NCI-H2196 treated with DMSO at 0.1 percent for 48 hours (cell line): ENCODE data around the gene PXT1.

Source experiments
- DNase-seq: peaks from one replicate; lab custom pipeline; 2025; ENCODE audit not compliant: unreplicated experiment; lab: John Stamatoyannopoulos, UW

PXT1 gene

GRCh38 chr6:36392621-36393020, 50.0 kb downstream of the PXT1 start:
- DNase-seq, result no peak

DNA sequence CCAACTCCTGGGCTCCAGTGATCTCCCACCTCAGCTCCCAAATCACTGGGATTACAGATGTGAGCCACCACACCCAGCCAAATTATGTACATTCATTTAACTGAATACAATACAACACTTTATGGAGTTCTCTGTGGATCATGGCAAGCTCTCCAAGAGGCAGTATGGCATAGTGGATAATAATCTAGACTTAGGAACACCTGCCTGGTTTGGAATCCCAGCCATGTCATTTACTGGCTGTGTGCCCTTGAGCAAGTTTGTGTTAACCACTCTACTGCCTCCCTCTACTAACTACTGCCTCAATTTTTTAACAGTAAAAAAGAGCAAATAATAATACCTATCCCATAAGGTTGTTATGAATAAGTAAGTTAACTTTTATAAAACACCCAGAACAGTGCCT, 53.3 kb downstream of the PXT1 start:
- DNase-seq, result no peak

DNA sequence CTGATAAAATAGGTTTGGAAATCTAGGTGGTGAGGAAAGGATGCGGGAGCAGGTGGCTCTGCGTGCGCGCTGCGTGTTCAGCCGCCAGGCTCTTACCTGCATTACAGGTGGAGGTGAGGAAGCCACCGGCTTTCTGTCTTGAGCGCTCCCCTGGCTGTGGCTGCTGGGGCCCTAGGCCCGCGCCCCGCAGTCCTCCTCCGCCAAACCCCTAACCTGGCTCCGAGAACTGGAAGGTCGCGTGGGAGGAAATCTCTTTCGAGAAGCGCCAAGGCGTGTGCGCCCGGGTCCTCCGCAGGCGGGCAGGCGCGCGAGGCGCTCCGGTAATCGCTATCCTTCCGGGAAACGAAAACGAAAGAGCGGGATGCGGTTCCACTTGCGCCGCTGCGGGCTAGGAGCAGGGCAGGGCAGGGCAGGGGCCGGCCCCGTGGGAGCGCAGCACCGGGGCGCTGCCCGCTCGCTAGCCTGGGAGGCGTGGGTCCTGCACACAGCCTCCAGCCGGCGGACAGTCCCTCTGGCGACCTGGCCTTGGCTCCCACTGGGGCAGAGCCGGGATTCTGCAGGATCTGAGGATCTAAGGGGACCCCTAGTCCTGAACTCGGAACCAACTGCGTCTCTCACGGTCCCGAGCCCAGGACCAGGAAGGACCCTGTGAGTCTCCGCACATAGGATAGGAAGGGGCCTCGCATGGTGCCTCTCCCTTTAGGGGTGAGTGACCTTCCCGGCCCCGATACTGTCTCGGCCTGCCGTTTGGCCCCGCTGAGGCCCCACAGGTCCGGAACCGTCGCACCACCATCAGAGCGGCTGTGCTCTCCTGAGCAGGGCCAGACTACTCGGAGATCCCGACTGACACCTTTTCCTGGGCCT, 55.0 kb downstream of the PXT1 start, which contains the start of gene ETV7:
Gene ETV7, minus strand, starts transcription at position 230 of the 864 bp plus-strand sequence. Its CDS starts 128 bp downstream, at position 102.
- no peak for DNase-seq

GRCh38 chr6:36386495-36387439, 55.9 kb downstream of the PXT1 start:
- no peak for DNase-seq

- no peak for DNase-seq
Observed at GRCh38 chr6:36384095-36384494, 58.6 kb downstream of the PXT1 start.

DNA sequence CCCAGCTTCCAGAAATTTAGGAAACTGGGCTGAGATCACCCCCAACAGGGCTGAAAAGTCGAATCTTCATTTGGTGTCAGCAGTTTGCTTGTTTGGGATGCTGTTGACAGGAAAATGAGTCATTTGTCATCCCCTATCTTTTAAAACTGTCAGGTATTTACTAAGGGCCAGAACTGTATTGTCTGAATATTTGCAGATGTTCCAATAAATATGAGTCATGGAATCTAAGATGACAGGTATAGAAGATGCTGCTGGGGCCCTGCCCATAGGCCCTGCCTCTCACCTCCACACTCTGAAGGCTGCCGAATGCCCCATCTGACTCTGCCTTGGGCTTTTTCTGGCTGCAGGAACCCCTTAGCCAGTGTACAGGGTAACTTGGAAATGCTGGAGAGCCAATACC, 59.0 kb downstream of the PXT1 start:
- no peak for DNase-seq

DNA sequence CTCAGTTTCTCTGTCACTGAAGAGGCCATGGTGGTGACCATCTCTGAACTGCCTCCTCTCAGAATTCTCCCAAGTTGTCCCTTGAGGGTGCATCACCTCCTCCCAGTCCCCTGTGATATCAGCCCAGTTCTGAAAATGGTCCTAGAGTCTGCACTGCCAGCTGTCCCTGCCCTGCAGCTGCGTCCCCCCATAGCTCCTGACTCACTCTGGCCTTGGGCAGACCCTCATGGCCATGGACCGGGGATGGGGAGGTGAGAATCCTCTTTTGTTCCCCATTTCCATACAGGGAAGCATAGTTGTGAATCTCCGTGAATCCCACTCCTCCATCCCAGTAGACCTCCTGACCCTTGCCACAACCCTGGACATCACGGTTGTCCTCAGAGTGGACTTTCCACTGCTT, 59.7 kb downstream of the PXT1 start:
- DNase-seq, result no peak

GRCh38 chr6:36381502-36382389, 60.9 kb downstream of the PXT1 start:
- no peak for DNase-seq

DNA sequence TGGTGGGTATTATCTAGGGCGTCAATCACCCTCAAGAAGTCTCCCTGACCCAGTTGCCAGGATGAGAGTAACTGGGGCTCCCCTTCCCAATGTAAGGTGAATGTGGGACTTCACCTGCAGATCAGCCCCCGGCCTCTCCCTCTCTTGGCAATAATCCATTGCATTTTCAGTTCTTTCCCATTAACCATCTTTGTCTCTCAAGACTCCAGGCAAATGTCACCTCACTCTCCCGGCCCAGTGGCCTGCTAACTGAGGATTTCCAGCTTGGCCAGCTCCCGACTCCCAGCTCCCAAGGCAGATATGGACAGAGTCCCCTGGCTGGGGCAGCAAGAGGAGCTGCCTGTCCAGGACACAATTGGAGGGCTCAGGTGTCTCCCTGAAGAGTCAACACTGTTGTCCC, 62.5 kb downstream of the PXT1 start:
- no peak for DNase-seq

GRCh38 chr6:36378936-36379335, 63.7 kb downstream of the PXT1 start:
- no peak for DNase-seq

DNA sequence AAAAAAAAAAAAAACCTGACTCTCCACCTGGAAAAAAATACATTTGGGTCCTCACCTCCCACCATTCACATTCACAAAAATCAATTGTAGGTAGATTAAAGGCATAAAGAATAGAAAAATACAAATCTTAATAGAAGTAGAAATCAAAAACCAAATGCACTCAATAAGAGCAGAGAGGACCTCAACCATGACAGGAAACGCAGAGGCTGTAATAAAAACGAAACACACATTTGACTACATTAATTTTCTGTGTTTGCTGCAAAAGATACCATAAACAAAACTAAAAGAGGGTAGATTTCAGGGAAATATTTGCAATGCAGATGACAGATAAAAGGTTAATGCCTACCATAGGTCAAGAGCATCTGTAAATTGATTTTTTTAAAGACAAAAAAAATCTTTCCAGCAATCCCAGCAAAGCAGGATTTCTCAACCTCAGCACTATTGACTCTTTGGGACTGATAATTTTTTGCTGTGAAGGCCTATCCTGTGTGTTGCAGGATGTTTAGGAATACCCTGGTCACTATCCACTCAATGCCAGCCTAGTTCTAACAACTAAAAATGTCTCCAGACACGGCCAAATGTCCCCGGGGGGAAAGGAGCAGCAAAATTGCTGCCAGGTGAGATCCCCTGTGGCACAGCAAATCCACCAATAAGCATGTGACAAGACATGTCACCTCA, 64.3 kb downstream of the PXT1 start:
- DNase-seq, result no peak

- no peak for DNase-seq
Observed at GRCh38 chr6:36377594-36377993, 65.1 kb downstream of the PXT1 start.

- DNase-seq, result no peak
Observed at GRCh38 chr6:36376742-36377141, 65.9 kb downstream of the PXT1 start.

- DNase-seq, result no peak
Observed at GRCh38 chr6:36376183-36376582, 66.5 kb downstream of the PXT1 start.

GRCh38 chr6:36375644-36376155, 67.0 kb downstream of the PXT1 start:
- no peak for DNase-seq

- no peak for DNase-seq
Observed at GRCh38 chr6:36374972-36375371, 67.7 kb downstream of the PXT1 start.

DNA sequence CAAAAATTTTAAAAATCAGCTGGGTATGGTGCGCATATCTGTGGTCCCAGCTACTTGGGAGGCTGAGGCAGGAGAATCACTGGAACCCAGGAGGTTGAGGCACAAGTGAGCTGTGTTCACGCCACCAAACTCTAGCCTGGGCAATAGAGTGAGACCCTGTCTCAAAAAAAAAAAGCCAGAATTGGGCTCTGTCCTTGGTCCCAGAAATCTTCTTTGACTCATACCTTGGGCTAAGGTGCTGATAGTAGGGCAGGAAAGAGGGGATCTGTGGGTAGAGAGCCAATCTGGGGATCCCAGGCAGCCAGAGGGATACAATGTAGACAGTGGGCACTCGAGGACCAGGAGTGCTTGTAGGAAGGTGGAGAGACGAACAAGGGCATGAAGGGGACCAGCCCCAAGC, 68.5 kb downstream of the PXT1 start:
- no peak for DNase-seq

DNA sequence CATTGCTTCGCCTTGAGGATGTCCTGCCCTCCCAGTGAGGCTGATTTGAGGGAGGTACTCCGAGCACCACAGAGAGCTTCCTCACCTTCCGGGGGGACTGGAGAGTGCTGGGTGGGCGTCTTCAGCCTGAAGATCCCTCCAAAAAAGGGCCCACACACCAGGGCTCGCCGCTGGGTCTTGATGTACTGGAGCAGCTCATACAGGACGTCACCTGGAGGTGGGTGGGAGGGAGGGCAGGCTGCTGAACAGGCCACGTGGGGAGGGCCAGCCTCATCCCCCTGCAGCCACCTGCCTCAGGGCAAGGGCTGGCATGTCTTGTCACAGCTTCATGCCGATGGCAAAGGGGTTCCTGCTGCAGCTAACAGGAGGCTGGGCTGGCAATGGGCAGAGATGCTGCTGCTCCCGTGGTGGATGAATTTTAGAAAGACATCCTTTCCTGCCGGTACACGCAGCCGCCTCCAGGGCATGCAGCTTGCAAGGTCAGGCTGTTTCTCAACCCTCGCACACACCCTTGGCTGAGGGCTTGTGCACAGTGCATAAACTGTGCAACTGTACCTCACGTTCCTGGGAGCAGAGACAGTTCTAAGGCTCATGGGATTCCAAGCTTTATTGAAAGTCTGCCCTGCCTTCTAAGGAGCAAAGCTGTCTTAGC, 69.2 kb downstream of the PXT1 start:
- no peak for DNase-seq

GRCh38 chr6:36372088-36372487, 70.6 kb downstream of the PXT1 start:
- DNase-seq, result no peak

DNA sequence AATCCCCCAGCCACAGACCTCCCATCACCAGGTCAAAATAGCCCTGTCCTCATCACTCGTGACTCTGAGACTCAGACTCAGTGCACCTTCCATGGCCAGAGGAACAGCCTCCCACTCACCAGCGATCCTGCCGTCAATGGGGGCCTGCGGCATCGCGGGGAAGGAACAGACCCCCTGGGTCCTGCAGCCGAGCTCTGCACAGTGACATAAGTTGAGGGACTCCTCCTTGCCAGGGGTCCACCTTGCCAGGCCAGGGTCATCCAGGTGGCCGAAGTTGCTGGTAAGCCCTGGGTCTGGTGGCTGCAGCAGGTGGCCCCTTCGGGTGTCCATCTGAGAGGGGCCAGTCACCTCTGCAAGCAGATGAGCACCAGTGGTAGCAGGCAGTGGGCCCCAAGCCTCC, 71.4 kb downstream of the PXT1 start:
- no peak for DNase-seq
